Mammary epithelial cell (primary cell): ENCODE measurements around the gene RALGPS1.

Experiments
- CTCF ChIP-seq, 2 donors: IDR thresholded peaks in 1 of 2; conservative IDR thresholded peaks in 1 of 2; 2 replicates each; pipeline ENCODE4 v1.5.1; 2011 to 2012; ENCODE audit warnings: inconsistent platforms in 2 of 2, low read length in 2 of 2, mild to moderate bottlenecking in 2 of 2, control low read depth in 1 of 2, low read depth in 1 of 2; ENCODE audit not compliant: insufficient read depth in 1 of 2; ENCODE audit errors: extremely low read depth in 1 of 2
- EZH2 ChIP-seq: IDR thresholded peaks from 2 replicates; pipeline ENCODE4 v1.6.1; 2012; ENCODE audit warnings: low read length, inconsistent platforms, borderline replicate concordance

GRCh38 chr9:127059030-127059429, 144.4 kb downstream of the RALGPS1 start:
- TF ChIP-seq CTCF (conservative IDR thresholded peaks at IDR 0.05 in 1 of 2, IDR thresholded peaks at IDR 0.05 in 1 of 2; ENCODE audit: extremely low read depth in 1 of 2, insufficient read depth in 1 of 2, low read depth in 1 of 2, low read length in 2 of 2) (no peak), EZH2 (no peak)
